ENCODE data around the gene HECW1. TPM values are rescaled to one million over a fixed set of nuclear protein-coding genes. Genes with fewer than 3 reads are reported as not detected.
A peak's percentile ranks its signal among the peaks of the same experiment; 100 is the strongest.

HECW1 gene
- total RNA-seq, 3 donors from 2014 or later: 0.48 to 1.9 (median 0.66) TPM

GRCh38 chr7:43449577-43449976 is 337.1 kb downstream of the HECW1 start:
- no peak for DNase-seq (ENCODE audit: low spot score in 2 of 2)
- Histone ChIP-seq H3K9me3 (no peaks in the 10 kb centered on the region), H3K36me3 (no peaks in the 10 kb centered on the region), H3K4me1 (no peaks in the 10 kb centered on the region), H3K27me3 (no peaks in the 10 kb centered on the region), H3K4me3 (no peak overlapping the region), H3K27ac (no peak overlapping the region)
- intact Hi-C loops (cut with DNase I; ENCODE audit: low total_unique reads): no loop called here
- TF ChIP-seq, protein P1, sequence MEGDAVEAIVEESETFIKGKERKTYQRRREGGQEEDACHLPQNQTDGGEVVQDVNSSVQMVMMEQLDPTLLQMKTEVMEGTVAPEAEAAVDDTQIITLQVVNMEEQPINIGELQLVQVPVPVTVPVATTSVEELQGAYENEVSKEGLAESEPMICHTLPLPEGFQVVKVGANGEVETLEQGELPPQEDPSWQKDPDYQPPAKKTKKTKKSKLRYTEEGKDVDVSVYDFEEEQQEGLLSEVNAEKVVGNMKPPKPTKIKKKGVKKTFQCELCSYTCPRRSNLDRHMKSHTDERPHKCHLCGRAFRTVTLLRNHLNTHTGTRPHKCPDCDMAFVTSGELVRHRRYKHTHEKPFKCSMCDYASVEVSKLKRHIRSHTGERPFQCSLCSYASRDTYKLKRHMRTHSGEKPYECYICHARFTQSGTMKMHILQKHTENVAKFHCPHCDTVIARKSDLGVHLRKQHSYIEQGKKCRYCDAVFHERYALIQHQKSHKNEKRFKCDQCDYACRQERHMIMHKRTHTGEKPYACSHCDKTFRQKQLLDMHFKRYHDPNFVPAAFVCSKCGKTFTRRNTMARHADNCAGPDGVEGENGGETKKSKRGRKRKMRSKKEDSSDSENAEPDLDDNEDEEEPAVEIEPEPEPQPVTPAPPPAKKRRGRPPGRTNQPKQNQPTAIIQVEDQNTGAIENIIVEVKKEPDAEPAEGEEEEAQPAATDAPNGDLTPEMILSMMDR (IDR thresholded peaks at IDR 0.05): no peak
- TF ChIP-seq POLR2A (IDR thresholded peaks at IDR 0.05) (no peak), POLR2AphosphoS5 (IDR thresholded peaks at IDR 0.05) (no peak)

- H3K9me3 ChIP-seq: no peaks in the 10 kb centered on the region
- no peaks in the 10 kb centered on the region for H3K36me3 ChIP-seq
- no peaks in the 10 kb centered on the region for H3K4me1 ChIP-seq
- DNase-seq (ENCODE audit: low spot score in 2 of 2): no peak
- H3K27me3 ChIP-seq: no peaks in the 10 kb centered on the region
- H3K27ac ChIP-seq: no peak overlapping the region
- TF ChIP-seq POLR2AphosphoS5 (IDR thresholded peaks at IDR 0.05) (no peak), POLR2A (IDR thresholded peaks at IDR 0.05) (no peak)
- TF ChIP-seq, protein P1 (IDR thresholded peaks at IDR 0.05): no peak
- intact Hi-C loops (cut with DNase I; ENCODE audit: low total_unique reads): no loop called here
- no peak overlapping the region for H3K4me3 ChIP-seq
Measured at GRCh38 chr7:43450894-43451293, 338.4 kb downstream of the HECW1 start.

DNA sequence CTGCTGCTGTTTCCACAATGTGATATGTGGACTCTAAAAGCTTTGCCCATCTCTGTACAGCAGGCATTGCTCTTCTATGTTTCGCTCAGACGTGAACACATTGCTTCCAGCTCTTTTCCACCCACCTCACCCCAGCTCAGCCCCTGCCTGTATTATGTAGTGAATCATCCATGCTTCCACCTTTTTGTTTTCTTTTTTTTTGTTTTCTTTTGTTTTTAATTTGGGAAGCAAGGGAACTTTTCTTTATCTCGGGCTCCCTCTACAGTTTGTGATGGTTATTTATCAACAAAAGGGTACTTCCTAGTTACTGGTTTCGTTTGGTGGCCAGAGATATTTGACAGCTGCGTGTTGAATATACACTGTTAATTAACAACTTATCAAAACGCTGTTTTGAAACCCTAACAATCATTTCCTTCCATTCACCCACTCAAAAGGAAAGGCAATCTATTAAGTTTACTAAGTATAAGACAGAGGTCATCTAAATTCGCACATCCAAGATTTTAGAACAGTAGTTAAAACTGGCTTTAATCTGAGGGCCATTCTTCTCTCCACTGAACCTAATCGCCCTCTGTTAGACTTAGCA is 342.6 kb downstream of the HECW1 start:
- no peak for DNase-seq (ENCODE audit: low spot score in 2 of 2)
- H3K4me1 ChIP-seq: no peaks in the 10 kb centered on the region
- H3K4me3 ChIP-seq: peak overlapping the region in 2 of 3 donors; percentile 3 to 32
- H3K27me3 ChIP-seq: no peaks in the 10 kb centered on the region
- intact Hi-C loops (cut with DNase I; ENCODE audit: low total_unique reads): no loop called here
- no peak overlapping the region for H3K27ac ChIP-seq
- TF ChIP-seq, protein P1 (IDR thresholded peaks at IDR 0.05): peak in 2 of 3 donors; percentile 37 to 39
- no peak for TF ChIP-seq POLR2A (IDR thresholded peaks at IDR 0.05)
- TF ChIP-seq POLR2AphosphoS5 (IDR thresholded peaks at IDR 0.05): no peak
- no peaks in the 10 kb centered on the region for H3K36me3 ChIP-seq
- H3K9me3 ChIP-seq: no peaks in the 10 kb centered on the region

GRCh38 chr7:43456200-43456599 is 343.8 kb downstream of the HECW1 start:
- Histone ChIP-seq H3K4me1 (no peaks in the 10 kb centered on the region), H3K4me3 (no peak overlapping the region), H3K27me3 (no peaks in the 10 kb centered on the region), H3K9me3 (no peaks in the 10 kb centered on the region), H3K27ac (no peak overlapping the region), H3K36me3 (no peaks in the 10 kb centered on the region)
- no peak for TF ChIP-seq POLR2A (IDR thresholded peaks at IDR 0.05)
- TF ChIP-seq POLR2AphosphoS5 (IDR thresholded peaks at IDR 0.05): no peak
- TF ChIP-seq, protein P1 (IDR thresholded peaks at IDR 0.05): no peak
- DNase-seq (ENCODE audit: low spot score in 2 of 2): no peak
- intact Hi-C loops (cut with DNase I; ENCODE audit: low total_unique reads): no loop called here

DNA sequence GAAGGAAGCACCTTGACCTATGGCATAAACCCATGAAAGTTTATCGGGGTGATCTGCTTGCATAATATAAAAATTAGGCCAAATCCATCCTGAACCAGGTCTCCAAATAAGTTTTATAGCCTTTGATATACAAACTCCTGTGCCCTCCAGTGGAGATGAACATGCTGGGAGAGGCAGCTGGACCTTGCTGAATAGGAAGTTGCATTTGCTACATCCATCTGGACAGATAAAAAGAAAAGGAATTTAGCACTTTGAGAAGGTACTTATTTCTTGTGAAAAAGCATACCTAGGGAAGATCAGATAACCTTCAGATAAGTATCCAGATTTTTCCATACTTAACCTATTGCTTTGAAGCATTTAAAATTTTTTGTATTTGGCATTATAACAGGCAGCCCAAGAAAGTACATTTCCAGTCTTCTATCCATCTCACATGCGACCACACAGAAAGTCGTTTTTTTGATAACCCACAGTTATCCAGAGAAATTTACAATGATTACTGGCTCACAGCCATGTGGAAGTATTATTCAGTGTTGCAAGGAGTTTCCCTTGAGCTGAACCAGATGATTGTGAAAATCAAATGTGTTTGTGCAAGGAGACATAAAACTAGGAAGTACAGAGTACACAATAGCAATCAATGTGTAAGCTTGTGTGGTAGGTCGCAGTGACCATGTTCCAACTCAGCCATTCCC is 346.0 kb downstream of the HECW1 start:
- Histone ChIP-seq H3K9me3 (no peaks in the 10 kb centered on the region), H3K4me1 (no peaks in the 10 kb centered on the region), H3K27ac (no peak overlapping the region), H3K27me3 (no peaks in the 10 kb centered on the region), H3K36me3 (no peaks in the 10 kb centered on the region), H3K4me3 (no peak overlapping the region)
- DNase-seq (ENCODE audit: low spot score in 2 of 2): no peak
- TF ChIP-seq POLR2A (IDR thresholded peaks at IDR 0.05) (no peak), POLR2AphosphoS5 (IDR thresholded peaks at IDR 0.05) (no peak)
- TF ChIP-seq, protein P1 (IDR thresholded peaks at IDR 0.05): no peak
- intact Hi-C loops (cut with DNase I; ENCODE audit: low total_unique reads): no loop called here

All from breast epithelium (tissue), 4 donors.